HG03039 (cell line): Measurements from ENCODE around the gene ZSWIM8.

Source experiments
- ATAC-seq: cut with Tn5 transposase; IDR thresholded peaks from one replicate; pipeline ENCODE4 v1.9.1; 2021; ENCODE audit warnings: mild to moderate bottlenecking, moderate library complexity; ENCODE audit not compliant: unreplicated experiment

Gene ZSWIM8

GRCh38 chr10:73840403-73841060 is 55.1 kb downstream of the ZSWIM8 start:
- ATAC-seq, result no peak

GRCh38 chr10:73841061-73841421 is 55.6 kb downstream of the ZSWIM8 start:
- ATAC-seq, result no peak

GRCh38 chr10:73841526-73842285 is 56.3 kb downstream of the ZSWIM8 start:
- ATAC-seq, result no peak

GRCh38 chr10:73842349-73842748 is 56.9 kb downstream of the ZSWIM8 start:
- no peak for ATAC-seq

- ATAC-seq, result no peak
Observed at GRCh38 chr10:73843261-73843660, 57.9 kb downstream of the ZSWIM8 start.

GRCh38 chr10:73847031-73847430 is 61.6 kb downstream of the ZSWIM8 start:
- ATAC-seq, result no peak

- peak; percentile 72 for ATAC-seq
Observed at GRCh38 chr10:73848821-73849489, 63.5 kb downstream of the ZSWIM8 start.

GRCh38 chr10:73850211-73850610 is 64.8 kb downstream of the ZSWIM8 start:
- ATAC-seq, result no peak

- ATAC-seq, result no peak
Observed at GRCh38 chr10:73850863-73851461, 65.6 kb downstream of the ZSWIM8 start.
